ENCODE measurements around the gene PCDH9. TPM values are rescaled to one million over a fixed set of nuclear protein-coding genes. Genes with fewer than 3 reads are reported as not detected.

PCDH9 gene
- total RNA-seq, 1 donor from 2014 or later = 52.7 TPM

GRCh38 chr13:66530686-66531085 lies 699.5 kb downstream of the PCDH9 start:
- DNase-seq (ENCODE audit: low spot score) = no peak

GRCh38 chr13:66530158-66530557 lies 700.0 kb downstream of the PCDH9 start:
- DNase-seq (ENCODE audit: low spot score) = no peak

GRCh38 chr13:66528944-66529576 lies 701.1 kb downstream of the PCDH9 start:
- no peak for DNase-seq (ENCODE audit: low spot score)

GRCh38 chr13:66528180-66528579 lies 702.0 kb downstream of the PCDH9 start:
- no peak for DNase-seq (ENCODE audit: low spot score)

GRCh38 chr13:66520511-66521355 lies 709.4 kb downstream of the PCDH9 start:
- no peak for DNase-seq (ENCODE audit: low spot score)

- no peak for DNase-seq (ENCODE audit: low spot score)
Observed at GRCh38 chr13:66519259-66519658, 710.9 kb downstream of the PCDH9 start.

GRCh38 chr13:66518068-66518467 lies 712.1 kb downstream of the PCDH9 start:
- DNase-seq (ENCODE audit: low spot score) = no peak

- peak; percentile 11 for DNase-seq (ENCODE audit: low spot score)
Observed at GRCh38 chr13:66513728-66514127, 716.4 kb downstream of the PCDH9 start.

- no peak for DNase-seq (ENCODE audit: low spot score)
Observed at GRCh38 chr13:66509175-66509574, 721.0 kb downstream of the PCDH9 start.

- no peak for DNase-seq (ENCODE audit: low spot score)
Observed at GRCh38 chr13:66508153-66508909, 721.8 kb downstream of the PCDH9 start.

GRCh38 chr13:66506979-66507378 lies 723.2 kb downstream of the PCDH9 start:
- no peak for DNase-seq (ENCODE audit: low spot score)

- DNase-seq (ENCODE audit: low spot score) = no peak
Observed at GRCh38 chr13:66506051-66506777, 723.9 kb downstream of the PCDH9 start.

- no peak for DNase-seq (ENCODE audit: low spot score)
Observed at GRCh38 chr13:66503890-66504289, 726.2 kb downstream of the PCDH9 start.

GRCh38 chr13:66501181-66501580 lies 729.0 kb downstream of the PCDH9 start:
- DNase-seq (ENCODE audit: low spot score) = no peak

GRCh38 chr13:66492479-66492878 lies 737.7 kb downstream of the PCDH9 start:
- no peak for DNase-seq (ENCODE audit: low spot score)

- DNase-seq (ENCODE audit: low spot score) = no peak
Observed at GRCh38 chr13:66491251-66491650, 738.9 kb downstream of the PCDH9 start.

GRCh38 chr13:66489586-66489985 lies 740.5 kb downstream of the PCDH9 start:
- no peak for DNase-seq (ENCODE audit: low spot score)

GRCh38 chr13:66489172-66489571 lies 741.0 kb downstream of the PCDH9 start:
- DNase-seq (ENCODE audit: low spot score) = no peak

GRCh38 chr13:66483712-66484111 lies 746.4 kb downstream of the PCDH9 start:
- no peak for DNase-seq (ENCODE audit: low spot score)

- no peak for DNase-seq (ENCODE audit: low spot score)
Observed at GRCh38 chr13:66482836-66483235, 747.3 kb downstream of the PCDH9 start.

GRCh38 chr13:66477816-66478215 lies 752.3 kb downstream of the PCDH9 start:
- DNase-seq (ENCODE audit: low spot score) = no peak

- DNase-seq (ENCODE audit: low spot score) = no peak
Observed at GRCh38 chr13:66475061-66475460, 755.1 kb downstream of the PCDH9 start.

All from umbilical cord (tissue), 2 donors.